HG02840 (cell line): ENCODE data around the gene DDX20.
"Not testable (repeated sequence)": the region's sequence is repeated elsewhere in the genome, so short reads cannot be mapped to it uniquely, and the experiment has no call there.

Source experiments
- ATAC-seq: cut with Tn5 transposase; IDR thresholded peaks from one replicate; pipeline ENCODE4 v1.9.1; 2021; ENCODE audit warnings: mild to moderate bottlenecking, moderate library complexity, moderate number of reproducible peaks; ENCODE audit not compliant: unreplicated experiment, low FRiP score

Gene DDX20

DNA sequence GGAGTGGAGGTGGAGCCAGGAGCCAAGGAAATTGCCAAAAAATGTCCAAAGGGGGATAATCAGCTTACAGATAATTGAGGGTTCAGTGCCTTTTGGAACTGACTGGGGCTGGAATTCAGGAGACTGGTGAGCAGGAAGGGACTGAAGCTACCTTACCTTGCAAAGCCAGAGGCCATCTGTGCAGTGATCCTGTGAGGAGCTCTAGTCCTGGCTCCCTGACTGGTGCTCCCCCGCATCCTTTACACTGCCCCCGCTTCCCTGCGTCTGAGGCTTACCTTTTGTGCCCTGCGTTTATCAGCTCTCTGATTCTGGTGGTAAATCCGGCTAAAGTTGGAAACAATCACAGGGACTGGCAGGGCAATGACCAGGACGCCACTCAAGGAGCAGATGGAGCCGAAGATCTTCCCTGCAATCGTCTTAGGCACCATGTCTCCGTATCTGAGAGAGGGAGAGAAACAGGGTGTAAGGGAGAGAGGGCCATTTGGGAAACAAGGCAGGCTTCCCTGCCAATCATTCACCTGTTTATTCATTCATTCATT lies 31.0 kb downstream of the DDX20 start:
- no peak for ATAC-seq

DNA sequence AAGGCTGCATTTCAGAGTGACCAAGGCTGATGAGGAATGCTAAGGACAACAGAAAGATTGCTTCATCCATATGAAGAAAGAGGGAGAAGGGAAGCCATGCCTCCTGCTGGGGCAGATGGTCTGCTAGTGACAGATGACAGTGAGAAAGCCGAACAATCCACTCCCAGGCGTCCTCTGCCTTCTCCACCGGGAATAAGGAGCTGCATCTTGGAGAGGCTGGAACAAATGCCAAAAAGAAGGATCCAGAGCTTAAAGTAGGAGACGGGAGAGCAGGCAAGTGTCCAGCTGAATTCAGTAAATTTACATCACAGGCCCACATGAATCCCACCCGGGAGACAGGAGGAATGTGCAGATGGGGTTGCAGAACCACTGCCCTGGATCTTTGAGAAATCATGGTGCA lies 33.4 kb downstream of the DDX20 start:
- no peak for ATAC-seq

DNA sequence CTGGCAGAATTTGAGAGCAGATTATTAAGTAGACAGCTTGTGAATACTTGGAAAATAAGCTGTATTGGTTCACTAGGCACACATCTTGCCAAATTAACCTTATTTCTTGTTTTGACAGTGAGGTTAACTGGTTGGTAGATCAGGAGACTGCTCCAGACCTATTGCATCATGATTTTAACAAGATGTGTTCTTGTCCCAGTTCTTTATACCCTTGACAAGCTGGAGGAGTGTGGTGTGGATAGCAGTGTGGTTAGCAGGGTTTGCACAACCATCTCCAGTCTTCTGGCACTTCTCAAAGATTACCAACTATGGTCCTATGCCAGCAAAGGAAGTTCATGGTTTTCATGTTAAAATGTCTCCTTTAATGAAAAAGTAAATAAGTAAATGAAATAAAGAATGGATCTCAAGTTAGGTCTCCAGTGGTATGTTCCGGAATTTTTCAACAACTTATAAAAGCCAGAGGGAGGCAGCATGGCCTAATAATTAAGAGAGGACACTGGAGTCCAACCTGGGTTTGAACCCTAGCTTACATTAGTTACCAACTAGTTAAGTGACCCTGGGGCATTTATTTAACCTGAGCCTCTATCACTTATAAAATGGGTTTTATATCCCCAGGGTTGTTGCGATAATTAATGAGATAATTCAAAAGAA lies 34.1 kb downstream of the DDX20 start:
- ATAC-seq = no peak

DNA sequence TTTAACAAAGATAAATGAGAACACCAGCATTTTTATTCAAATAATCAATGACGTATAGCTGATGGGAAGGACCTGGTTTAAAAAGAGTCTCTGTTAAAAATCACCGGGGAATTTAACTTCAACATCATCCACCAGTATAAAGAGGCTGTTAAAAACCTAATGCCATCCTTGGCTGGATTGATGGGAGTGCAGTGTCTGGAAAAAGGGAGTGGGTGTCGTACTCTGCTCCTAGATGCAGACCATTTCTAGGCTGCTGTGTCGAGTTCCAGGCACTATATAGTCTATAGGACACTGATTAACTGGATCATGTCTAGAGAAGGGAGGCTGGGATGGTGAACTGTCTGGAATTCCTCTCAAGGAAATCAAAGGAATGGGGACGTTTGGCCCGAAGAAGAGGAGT lies 36.1 kb downstream of the DDX20 start:
- no peak for ATAC-seq

DNA sequence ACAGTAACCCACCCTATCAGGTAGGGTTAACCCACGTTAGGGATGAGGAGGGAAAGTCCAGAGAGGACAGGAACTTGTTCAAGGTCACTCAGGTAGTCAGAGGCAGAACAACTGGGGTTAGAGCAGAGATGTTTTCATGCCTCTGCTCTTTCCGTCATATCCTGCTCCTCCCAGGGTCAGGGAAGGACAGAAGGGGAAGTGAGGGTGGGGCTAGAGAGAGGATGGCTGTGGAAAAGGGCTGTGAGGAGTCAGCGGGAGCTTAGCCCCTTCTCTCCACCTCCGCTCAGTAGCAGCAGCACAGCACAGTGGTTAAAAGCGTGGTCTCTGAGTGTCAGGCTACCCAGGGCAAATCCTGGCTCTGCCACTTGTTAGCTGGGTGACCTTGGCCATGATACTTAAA lies 36.5 kb downstream of the DDX20 start:
- no peak for ATAC-seq

DNA sequence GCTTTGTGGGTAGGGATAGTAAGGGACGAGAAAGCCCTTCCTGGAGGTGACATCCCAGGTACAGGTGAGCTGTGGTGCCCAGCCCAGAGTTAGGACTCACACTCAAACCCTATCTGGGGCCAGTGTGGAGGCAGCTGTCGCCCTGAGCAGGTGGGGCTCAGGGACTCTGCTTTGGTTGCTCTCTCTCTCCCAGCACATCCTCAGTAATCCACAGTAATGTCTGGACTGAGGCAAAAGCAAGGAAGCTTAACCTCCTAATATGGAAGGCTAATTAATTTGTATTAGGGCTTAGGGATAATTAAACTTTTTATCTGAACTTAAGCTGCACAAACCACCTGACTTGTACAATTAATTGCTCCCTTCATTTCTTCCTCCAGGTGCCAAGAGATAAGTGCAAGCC lies 38.2 kb downstream of the DDX20 start:
- ATAC-seq = no peak

DNA sequence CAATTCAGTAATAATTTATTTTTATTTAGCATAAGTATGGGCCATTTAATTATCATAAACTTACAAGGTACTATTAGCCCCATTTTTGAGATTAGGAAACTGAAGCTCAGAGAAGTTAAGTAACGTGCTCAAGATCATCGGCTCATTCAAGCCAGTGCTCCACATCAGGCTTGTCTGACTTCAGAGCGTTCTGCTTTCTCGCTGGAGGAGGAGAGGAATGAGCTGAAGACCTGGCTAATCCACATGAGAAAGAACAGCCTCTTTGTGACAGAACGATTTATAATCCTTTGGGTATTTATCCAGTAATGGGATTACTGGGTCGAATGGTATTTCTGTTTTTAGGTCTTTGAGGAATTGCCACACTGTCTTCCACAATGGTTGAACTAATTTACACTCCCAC lies 39.7 kb downstream of the DDX20 start:
- no peak for ATAC-seq

DNA sequence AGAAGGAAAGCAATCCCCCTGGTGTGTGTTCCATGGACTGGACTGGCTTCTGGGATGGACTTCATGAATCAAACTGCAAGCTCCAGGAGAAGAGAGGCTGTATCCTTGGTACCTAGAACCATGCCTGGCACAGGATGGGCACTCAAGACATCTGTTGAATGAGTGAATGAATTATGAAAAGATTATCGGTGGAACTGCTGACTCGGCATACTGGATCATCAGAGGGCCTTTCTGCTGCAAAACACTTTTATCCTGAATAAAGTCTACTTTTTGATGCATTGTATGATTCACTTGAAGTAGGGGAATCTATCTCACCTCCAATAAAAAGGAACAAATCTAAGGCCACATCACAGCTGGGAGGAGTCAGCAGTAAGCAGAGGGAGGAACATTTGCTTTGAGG lies 42.9 kb downstream of the DDX20 start:
- no peak for ATAC-seq

DNA sequence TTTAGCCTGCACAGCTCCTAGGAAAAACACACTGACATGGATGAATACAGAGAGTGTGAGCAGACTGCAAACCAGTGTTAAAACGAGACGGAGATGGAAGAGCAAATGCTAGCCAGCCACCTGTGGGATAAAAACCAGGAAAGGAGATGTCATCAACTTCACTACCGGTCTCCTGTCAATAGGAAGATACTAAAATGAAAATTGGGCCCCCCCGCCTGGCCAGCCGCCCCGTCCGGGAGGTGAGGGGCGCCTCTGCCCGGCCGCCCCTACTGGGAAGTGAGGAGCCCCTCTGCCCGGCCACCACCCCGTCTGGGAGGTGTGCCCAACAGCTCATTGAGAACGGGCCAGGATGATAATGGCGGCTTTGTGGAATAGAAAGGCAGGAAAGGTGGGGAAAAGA lies 44.0 kb downstream of the DDX20 start:
- not testable (repeated sequence) for ATAC-seq

DNA sequence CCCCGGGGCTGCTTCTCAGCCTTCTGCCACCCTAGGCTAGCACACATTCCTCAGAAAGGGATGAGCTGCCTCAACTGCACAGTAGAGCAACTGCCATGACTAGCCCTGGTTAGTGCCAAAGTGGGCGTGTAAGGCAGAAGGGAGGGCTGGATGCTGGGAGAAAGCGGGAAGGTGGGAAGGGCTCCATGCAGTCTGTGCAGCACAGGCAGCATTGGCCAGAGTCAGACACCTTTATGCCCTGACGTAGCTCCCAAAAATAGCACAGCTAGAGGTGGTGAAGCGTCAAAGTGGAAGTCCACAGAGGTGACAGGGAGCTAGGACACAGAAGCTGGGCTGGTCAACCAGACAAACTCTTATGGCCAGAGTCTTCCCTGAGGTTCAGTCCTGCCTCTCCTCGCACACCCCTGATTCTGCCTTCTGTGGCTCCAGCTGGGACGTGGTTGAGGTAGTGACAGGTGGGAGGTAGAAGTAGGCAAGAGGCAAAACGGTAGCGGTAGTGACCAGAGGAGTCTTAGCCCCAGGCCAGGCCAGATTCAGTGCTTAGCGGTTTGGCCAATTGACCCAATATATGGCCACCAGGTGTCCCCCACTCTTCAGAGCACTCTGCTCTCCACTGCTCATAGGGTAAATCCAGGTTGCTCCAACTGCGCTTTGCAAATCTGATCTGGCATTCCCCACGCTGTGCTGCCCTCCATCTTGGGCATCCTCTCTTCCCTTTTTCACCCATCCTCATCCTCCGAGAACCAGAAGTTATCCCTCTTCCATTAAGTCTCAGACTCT lies 45.6 kb downstream of the DDX20 start:
- no peak for ATAC-seq

DNA sequence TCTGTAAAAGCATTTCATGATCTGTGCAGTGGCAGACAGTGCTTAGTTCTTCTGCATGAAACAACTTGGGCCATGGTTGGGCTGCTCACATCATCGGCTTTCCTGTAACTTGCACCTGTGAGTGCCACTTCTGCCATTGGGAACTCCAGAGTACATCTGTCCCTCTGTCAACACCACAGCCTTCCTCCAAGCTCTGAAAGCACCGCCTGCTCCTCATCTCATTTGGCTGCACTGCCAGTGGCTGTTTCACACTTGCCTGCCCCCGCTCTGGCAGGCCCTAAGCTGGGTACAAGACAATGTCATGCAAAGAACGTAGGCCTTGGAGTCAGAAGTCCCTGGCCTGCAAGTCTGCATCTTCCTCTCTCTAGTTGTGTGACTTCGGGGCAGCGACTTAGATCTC lies 46.4 kb downstream of the DDX20 start:
- no peak for ATAC-seq

DNA sequence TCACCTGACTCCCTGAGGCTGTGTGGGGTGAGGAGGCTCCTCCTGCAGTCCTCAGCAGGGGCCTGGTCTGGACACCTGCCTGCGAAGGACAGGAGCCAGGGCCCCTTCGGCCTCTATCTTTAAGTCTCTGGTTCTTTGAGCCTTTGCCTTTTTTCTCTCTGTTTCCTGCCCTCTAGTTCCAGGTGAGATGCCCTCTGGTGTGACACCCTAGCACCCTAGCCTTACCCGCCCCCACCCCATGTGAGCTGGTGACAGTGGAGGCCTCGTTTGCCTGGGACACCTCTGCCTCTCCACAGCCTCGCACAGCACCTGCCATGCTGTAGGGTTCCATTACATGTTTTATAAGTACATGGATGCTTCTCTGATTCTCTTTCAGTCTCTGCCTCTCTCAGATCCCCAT lies 47.3 kb downstream of the DDX20 start:
- no peak for ATAC-seq

DNA sequence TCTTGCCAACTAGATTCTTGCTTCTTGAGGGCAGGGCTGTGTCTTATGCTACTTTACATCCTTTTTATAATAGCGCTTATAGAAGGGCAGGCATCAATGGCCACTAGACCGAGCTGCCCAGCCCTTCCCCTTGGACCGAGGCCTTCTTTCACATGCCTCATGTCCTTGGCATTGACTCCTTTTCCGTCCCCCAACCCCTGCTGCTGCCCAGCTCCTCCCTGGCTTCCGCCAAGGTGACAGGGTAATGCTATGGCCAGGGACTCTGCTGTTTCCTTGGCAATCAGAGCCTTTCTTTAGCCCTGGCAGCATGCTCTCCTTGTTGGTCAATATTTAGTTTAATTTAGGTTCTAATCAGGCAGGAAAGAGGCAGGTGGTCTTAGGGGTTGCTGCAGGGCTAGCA lies 48.2 kb downstream of the DDX20 start:
- ATAC-seq = no peak

DNA sequence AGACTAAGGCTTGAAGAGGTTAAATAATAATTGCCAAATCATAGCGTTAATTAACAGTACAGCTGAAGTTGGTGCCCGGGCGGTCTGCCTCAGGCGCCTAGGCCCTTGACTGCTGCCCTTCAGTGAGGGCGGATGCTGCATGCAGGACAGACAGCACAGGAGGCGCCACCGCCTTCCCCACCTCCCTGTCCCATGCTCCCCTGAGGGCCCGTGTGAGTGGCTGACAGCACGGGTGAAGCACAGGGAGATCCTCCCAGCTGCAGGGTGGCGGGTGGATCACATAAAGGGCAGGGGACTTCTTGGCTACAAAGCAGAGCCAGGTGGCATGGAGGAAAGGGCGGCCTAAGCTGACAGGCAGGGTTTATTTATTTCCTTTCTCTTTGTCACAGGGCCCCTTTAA lies 49.1 kb downstream of the DDX20 start:
- no peak for ATAC-seq

DNA sequence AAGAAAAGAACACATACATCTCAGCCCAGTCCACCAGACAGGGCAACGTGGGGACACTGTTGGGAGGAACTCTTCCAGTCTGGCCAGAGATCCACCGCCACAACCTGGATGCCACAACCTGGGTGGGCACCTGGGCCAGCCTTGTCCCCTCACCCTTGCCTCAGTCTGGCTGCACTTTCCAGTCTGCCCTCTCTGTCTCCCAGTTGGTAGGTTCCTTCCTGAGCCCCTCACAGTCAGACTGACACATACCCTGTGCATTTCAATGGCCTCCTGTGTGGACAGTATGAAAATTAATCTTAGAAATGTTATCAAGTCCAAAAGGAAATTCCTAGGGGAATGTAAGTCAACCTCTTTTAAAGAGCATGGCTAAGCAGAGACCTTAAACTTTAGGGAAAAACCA lies 49.5 kb downstream of the DDX20 start:
- no peak for ATAC-seq

DNA sequence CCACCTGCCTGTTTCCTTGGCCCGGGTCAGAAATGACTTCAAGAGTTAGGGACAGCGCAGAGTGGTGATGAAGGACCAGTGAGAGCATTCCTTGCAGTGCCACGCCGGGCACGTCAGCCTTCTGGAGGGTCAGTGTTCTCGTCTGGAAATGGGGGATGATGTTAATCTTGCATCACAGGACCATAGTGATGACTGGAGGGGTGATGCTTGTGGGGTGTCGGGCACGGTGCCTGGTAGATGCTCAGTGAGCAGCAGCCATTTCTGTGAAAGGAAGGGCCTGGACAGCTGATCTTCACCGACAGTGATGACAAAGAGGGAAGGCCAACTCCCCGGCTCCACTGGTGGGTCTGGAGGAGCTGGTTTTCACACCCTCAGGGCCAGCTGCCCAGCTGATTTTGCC lies 56.2 kb downstream of the DDX20 start:
- no peak for ATAC-seq

DNA sequence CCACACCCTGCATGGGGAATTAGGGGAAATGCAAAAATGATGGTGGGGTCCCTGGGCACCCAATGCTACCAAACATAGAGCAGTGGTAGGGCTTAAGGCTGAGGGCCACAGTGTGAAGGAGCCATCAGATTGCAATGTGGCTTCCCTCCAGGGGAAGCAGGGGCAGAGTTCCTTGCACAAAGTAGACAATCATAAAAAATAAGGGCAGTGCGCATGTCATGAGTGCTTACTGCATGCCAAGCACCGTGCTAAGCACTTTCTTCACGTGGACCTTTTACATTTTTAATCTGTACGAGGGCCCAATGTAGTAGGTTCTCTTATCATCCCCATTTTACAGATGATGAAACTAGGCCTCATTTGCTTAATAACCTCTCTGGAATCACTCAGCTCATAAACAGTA lies 56.6 kb downstream of the DDX20 start:
- no peak for ATAC-seq

DNA sequence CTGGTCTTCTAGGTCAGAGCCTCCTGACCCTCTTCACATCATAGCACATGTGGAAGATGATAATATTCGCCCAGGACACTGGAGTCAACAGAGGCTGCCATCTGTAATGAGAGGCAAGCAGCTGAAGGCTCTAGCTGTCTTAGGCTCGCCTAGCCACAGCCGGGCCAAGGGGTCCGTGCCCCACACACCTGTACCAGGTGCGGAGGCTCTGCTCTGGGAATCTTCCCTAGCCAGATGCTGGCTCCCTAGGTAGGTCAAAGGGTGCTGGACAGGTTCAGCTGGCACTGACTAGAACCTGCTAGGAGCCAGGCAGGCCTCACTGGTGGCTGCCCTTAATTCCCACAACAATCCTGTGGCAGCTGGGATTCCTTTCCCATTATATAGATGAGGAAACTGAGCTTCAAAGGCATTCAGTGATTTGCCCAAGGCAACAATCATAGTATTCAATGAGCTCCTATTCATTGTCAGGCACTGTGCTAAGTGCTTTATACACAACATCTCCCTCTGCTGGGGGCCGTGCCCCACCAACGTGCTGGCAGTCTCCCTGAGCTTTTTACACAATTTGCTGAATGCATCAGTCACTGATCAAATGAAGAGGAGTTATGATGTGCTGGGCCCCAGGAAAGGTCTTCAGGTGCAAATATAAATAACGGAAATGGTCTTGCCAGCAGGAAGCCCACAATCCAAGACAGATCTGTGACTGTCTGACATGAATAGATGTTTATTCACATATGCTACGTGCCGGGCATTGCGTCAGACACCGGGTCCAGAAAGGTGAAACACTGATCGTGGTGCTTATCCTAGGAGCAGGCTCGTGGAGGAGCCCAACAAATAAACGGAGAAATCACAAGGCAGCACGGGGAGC lies 58.0 kb downstream of the DDX20 start:
- no peak for ATAC-seq

DNA sequence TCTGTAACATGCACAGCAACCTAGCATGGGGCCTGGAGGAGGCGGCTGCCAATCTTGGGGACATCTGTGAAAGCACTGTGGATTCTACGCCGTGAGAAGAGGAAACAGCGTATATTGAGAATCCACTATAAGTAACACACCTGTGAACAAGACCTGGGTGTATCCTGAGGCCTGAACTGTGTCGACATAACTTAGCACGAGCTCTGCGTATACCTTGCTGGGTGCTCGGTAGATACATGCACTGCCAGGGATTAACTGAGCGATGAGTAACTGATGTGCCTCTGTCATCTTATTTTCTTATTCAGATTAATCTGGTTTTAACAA lies 58.6 kb downstream of the DDX20 start:
- ATAC-seq = no peak

DNA sequence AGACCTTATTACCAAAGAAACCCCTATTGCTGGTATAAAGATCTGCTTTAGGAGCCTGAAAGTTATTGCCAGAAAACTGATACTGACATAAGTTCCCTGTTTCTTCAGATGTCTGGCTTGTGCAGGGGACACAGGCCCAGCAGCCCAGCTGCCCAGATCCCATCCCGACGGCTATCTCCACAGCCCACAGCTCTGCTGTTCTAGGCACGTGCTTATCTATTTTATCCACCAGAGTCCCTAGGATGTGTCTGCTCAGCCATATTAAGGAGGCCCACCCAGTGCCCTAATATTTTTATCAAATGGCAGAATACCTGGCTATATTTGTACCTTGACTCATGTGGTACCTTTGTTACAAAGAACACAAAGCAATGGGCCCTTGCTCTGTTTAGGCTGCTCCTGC lies 58.9 kb downstream of the DDX20 start:
- ATAC-seq = no peak
